ENCODE measurements around the gene CORO2A.
A peak's percentile ranks its signal among the peaks of the same experiment; 100 is the strongest.

CORO2A gene

GRCh38 chr9:98192503-98193335 is at the start of gene CORO2A:
Gene CORO2A, minus strand, starts transcription at chr9:98192637. Its CDS starts 34,977 bp downstream, at chr9:98157660.
- DNase-seq (ENCODE audit: low spot score), result peak; percentile 68

- no peak for DNase-seq (ENCODE audit: low spot score)
Observed at GRCh38 chr9:98241357-98242300, 49.2 kb upstream of the CORO2A start.

GRCh38 chr9:98240475-98240874 is 48.0 kb upstream of the CORO2A start:
- no peak for DNase-seq (ENCODE audit: low spot score)

GRCh38 chr9:98236901-98237487 is 44.6 kb upstream of the CORO2A start:
- no peak for DNase-seq (ENCODE audit: low spot score)

- no peak for DNase-seq (ENCODE audit: low spot score)
Observed at GRCh38 chr9:98235126-98235525, 42.7 kb upstream of the CORO2A start.

GRCh38 chr9:98234245-98234825 is 41.9 kb upstream of the CORO2A start:
- DNase-seq (ENCODE audit: low spot score), result no peak

GRCh38 chr9:98232926-98233325 is 40.5 kb upstream of the CORO2A start:
- no peak for DNase-seq (ENCODE audit: low spot score)

- no peak for DNase-seq (ENCODE audit: low spot score)
Observed at GRCh38 chr9:98231770-98232478, 39.5 kb upstream of the CORO2A start.

GRCh38 chr9:98230789-98231188 is 38.4 kb upstream of the CORO2A start:
- DNase-seq (ENCODE audit: low spot score), result no peak

- DNase-seq (ENCODE audit: low spot score), result no peak
Observed at GRCh38 chr9:98230304-98230703, 37.9 kb upstream of the CORO2A start.

- no peak for DNase-seq (ENCODE audit: low spot score)
Observed at GRCh38 chr9:98229620-98230019, 37.2 kb upstream of the CORO2A start.

- no peak for DNase-seq (ENCODE audit: low spot score)
Observed at GRCh38 chr9:98229090-98229395, 36.6 kb upstream of the CORO2A start.

- DNase-seq (ENCODE audit: low spot score), result no peak
Observed at GRCh38 chr9:98228392-98229089, 36.1 kb upstream of the CORO2A start.

- no peak for DNase-seq (ENCODE audit: low spot score)
Observed at GRCh38 chr9:98227883-98228282, 35.4 kb upstream of the CORO2A start.

GRCh38 chr9:98226957-98227356 is 34.5 kb upstream of the CORO2A start:
- DNase-seq (ENCODE audit: low spot score), result no peak

- no peak for DNase-seq (ENCODE audit: low spot score)
Observed at GRCh38 chr9:98226516-98226915, 34.1 kb upstream of the CORO2A start.

- DNase-seq (ENCODE audit: low spot score), result no peak
Observed at GRCh38 chr9:98225015-98225442, 32.6 kb upstream of the CORO2A start.

- no peak for DNase-seq (ENCODE audit: low spot score)
Observed at GRCh38 chr9:98222885-98223691, 30.7 kb upstream of the CORO2A start.

GRCh38 chr9:98220911-98221310 is 28.5 kb upstream of the CORO2A start:
- DNase-seq (ENCODE audit: low spot score), result no peak

- no peak for DNase-seq (ENCODE audit: low spot score)
Observed at GRCh38 chr9:98219794-98220370, 27.4 kb upstream of the CORO2A start.
